ENCODE measurements around the gene MRPS11. TPM values are rescaled to one million over a fixed set of nuclear protein-coding genes. Genes with fewer than 3 reads are reported as not detected.

MRPS11 gene
- total RNA-seq, 1 experiment from 2014 or later = 47.4 TPM

DNA sequence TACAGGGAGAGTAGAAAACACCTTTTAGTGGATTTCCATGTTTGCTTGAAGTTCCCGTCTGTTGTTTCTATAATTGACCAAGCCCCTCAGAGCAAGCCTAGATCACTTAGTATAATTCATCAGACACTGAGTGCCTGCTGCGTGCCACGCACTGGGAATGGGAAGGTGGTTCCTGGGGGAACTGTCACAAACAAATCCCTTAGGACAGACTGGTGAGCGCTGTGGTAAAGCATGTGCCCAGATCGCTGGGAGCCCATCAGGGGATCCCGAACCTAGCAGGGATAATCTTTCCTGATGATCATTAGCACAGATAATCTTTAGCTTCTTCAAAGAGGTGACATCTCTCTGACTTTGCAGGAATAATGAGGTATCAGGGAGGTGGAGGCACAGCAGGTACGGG is 9.6 kb downstream of the MRPS11 start:
- Histone ChIP-seq H3K4me1 (ENCODE audit: control insufficient read depth in 1 of 2, insufficient read depth in 2 of 2, low read length in 2 of 2) (no peaks in the 10 kb centered on the region), H3K9me2 (ENCODE audit: insufficient read depth) (no peaks in the 10 kb centered on the region), H2AFZ (ENCODE audit: low read depth, low read length, poor library complexity, severe bottlenecking) (no peak overlapping the region), H4K20me1 (ENCODE audit: insufficient read depth) (no peaks in the 10 kb centered on the region; the same call in 1 of the 2 replicates), H3K27ac (ENCODE audit: low read depth, low read length) (no peak overlapping the region), H3K9ac (ENCODE audit: low read length) (no peak overlapping the region), H3K27me3 (ENCODE audit: insufficient read depth, low read length) (no peaks in the 10 kb centered on the region), H3K9me3 (ENCODE audit: control insufficient read depth in 1 of 2, insufficient read depth in 1 of 2, low read depth in 1 of 2, low read length in 2 of 2) (no peaks in the 10 kb centered on the region), H3K4me3 (replicated peaks in 1 of 2; ENCODE audit: low read depth in 1 of 2, low read length in 2 of 2) (no peak overlapping the region), H3K79me2 (ENCODE audit: insufficient read depth, low read length) (0 out of 2 replicates have a peak, but pooled peaks cover 1% of the 10 kb centered on the region), H3K36me3 (ENCODE audit: control insufficient read depth in 1 of 2, insufficient read depth in 2 of 2, low read length in 2 of 2) (peaks cover 15 to 19% of the 10 kb centered on the region in 2 experiments; a peak in 3 of 4 replicates), H3K4me2 (ENCODE audit: low read length) (no peak overlapping the region)
- no TSS peak for BruUV-seq (replicated peaks)
- no peak for DNase-seq (ENCODE audit: low read depth, low spot score)
- TF ChIP-seq YY1 (IDR thresholded peaks at IDR 0.05; ENCODE audit: extremely low read depth, insufficient replicate concordance, low read depth, low read length) = no peak
- TF ChIP-seq FOSL1 (IDR thresholded peaks at IDR 0.05; ENCODE audit: low read depth) = no peak
- no peak for TF ChIP-seq TCF7L2 (IDR thresholded peaks at IDR 0.05; ENCODE audit: borderline replicate concordance, extremely low read depth, insufficient read depth, insufficient read length)
- no peak for ATAC-seq
- intact Hi-C loops (cut with micrococcal nuclease) = no loop called here
- ChIA-PET POLR2A (no interaction called here), RAD21 (ENCODE audit: low non-redundant PET in 1 of 2, low total read pairs in 2 of 2, uncharacterized antibody in 2 of 2, unreplicated experiment in 2 of 2) (no interaction called here), CTCF (interaction anchor here (1.0 kb wide), 1 partner anchor 137 kb away, joined by 7 read pairs; no protein-coding TSS in a partner anchor)

DNA sequence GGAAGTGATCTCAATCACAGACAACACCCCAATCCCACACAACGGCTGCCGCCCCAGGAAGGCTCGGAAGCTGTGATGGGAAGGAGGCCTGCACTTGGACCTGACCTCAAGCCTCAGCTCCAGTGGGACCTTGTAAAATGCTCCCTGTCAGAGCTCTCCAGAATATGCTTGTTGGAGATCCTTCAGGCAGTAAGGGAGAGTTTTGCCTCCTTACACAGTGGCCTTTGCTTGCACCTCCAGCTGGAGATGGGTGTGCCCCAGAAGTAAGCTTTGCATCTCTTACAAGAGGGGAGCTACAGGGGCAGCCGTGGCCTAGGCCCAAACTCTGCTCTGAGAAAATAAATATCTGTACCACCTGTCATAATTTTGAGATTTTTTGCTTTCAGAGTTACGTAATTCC is 10.4 kb downstream of the MRPS11 start:
- intact Hi-C loops (cut with micrococcal nuclease) = no loop called here

More for the DNA sequence above, 10.4 kb downstream of the MRPS11 start:
- no TSS peak for BruUV-seq (replicated peaks)
- Histone ChIP-seq H3K4me3 (replicated peaks in 1 of 2; ENCODE audit: low read depth in 1 of 2, low read length in 2 of 2) (no peak overlapping the region), H2AFZ (ENCODE audit: low read depth, low read length, poor library complexity, severe bottlenecking) (no peak overlapping the region), H3K9ac (ENCODE audit: low read length) (no peak overlapping the region), H3K27me3 (ENCODE audit: insufficient read depth, low read length) (no peaks in the 10 kb centered on the region), H3K36me3 (ENCODE audit: control insufficient read depth in 1 of 2, insufficient read depth in 2 of 2, low read length in 2 of 2) (peaks cover 13 to 15% of the 10 kb centered on the region in 2 experiments; a peak in 3 of 4 replicates), H3K27ac (ENCODE audit: low read depth, low read length) (no peak overlapping the region), H3K79me2 (ENCODE audit: insufficient read depth, low read length) (no peaks in the 10 kb centered on the region), H3K4me2 (ENCODE audit: low read length) (no peak overlapping the region), H4K20me1 (ENCODE audit: insufficient read depth) (no peaks in the 10 kb centered on the region; the same call in 1 of the 2 replicates), H3K4me1 (ENCODE audit: control insufficient read depth in 1 of 2, insufficient read depth in 2 of 2, low read length in 2 of 2) (no peaks in the 10 kb centered on the region), H3K9me3 (ENCODE audit: control insufficient read depth in 1 of 2, insufficient read depth in 1 of 2, low read depth in 1 of 2, low read length in 2 of 2) (no peaks in the 10 kb centered on the region), H3K9me2 (ENCODE audit: insufficient read depth) (no peaks in the 10 kb centered on the region)
- ATAC-seq (no peak), DNase-seq (ENCODE audit: low read depth, low spot score) (no peak)
- TF ChIP-seq, protein P1, sequence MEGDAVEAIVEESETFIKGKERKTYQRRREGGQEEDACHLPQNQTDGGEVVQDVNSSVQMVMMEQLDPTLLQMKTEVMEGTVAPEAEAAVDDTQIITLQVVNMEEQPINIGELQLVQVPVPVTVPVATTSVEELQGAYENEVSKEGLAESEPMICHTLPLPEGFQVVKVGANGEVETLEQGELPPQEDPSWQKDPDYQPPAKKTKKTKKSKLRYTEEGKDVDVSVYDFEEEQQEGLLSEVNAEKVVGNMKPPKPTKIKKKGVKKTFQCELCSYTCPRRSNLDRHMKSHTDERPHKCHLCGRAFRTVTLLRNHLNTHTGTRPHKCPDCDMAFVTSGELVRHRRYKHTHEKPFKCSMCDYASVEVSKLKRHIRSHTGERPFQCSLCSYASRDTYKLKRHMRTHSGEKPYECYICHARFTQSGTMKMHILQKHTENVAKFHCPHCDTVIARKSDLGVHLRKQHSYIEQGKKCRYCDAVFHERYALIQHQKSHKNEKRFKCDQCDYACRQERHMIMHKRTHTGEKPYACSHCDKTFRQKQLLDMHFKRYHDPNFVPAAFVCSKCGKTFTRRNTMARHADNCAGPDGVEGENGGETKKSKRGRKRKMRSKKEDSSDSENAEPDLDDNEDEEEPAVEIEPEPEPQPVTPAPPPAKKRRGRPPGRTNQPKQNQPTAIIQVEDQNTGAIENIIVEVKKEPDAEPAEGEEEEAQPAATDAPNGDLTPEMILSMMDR (IDR thresholded peaks at IDR 0.05 in 2 of 3, conservative IDR thresholded peaks at IDR 0.05 in 1 of 3; ENCODE audit: borderline replicate concordance in 1 of 3, insufficient read depth in 1 of 3, low read depth in 2 of 3, low read length in 2 of 3) = no peak
- TF ChIP-seq POLR2A (IDR thresholded peaks at IDR 0.05; ENCODE audit: borderline replicate concordance, extremely low read depth, insufficient read depth, insufficient read length) = no peak
- no peak for TF ChIP-seq TCF7L2 (IDR thresholded peaks at IDR 0.05; ENCODE audit: borderline replicate concordance, extremely low read depth, insufficient read depth, insufficient read length)
- no peak for TF ChIP-seq ELF1 (IDR thresholded peaks at IDR 0.05; ENCODE audit: borderline replicate concordance, low read depth)
- TF ChIP-seq, protein P2, sequence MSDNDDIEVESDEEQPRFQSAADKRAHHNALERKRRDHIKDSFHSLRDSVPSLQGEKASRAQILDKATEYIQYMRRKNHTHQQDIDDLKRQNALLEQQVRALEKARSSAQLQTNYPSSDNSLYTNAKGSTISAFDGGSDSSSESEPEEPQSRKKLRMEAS (IDR thresholded peaks at IDR 0.05) = no peak
- TF ChIP-seq RAD21 (IDR thresholded peaks at IDR 0.05; ENCODE audit: low read depth) = no peak
- TF ChIP-seq EZH2phosphoT487 (IDR thresholded peaks at IDR 0.05; ENCODE audit: borderline replicate concordance) = no peak
- TF ChIP-seq SIN3A (IDR thresholded peaks at IDR 0.05; ENCODE audit: low read depth) = no peak
- no peak for TF ChIP-seq JUND (IDR thresholded peaks at IDR 0.05)
- no peak for TF ChIP-seq CBX3 (IDR thresholded peaks at IDR 0.05; ENCODE audit: low read depth)
- CTCF ChIA-PET = no interaction called here
- RAD21 ChIA-PET (ENCODE audit: low non-redundant PET in 1 of 2, low total read pairs in 2 of 2, uncharacterized antibody in 2 of 2, unreplicated experiment in 2 of 2) = no interaction called here
- POLR2A ChIA-PET = no interaction called here

Data from HCT116 (cell line).